Liver (tissue), 3 donors: Measurements from ENCODE around the gene BCAS2.

Source experiments
- EGR1 ChIP-seq, 2 donors: IDR thresholded peaks; 2 replicates each; pipeline ENCODE4 v1.6.1; 2016 to 2018; ENCODE audit warnings: antibody characterized with exemption in 2 of 2, low read depth in 2 of 2
- FOXA1 ChIP-seq: IDR thresholded peaks from 2 replicates; pipeline ENCODE4 v1.6.1; 2016; ENCODE audit warnings: antibody characterized with exemption
- RAD21 ChIP-seq, 2 donors: IDR thresholded peaks; 2 replicates each; pipeline ENCODE4 v1.6.1; 2016; ENCODE audit warnings: antibody characterized with exemption in 2 of 2, mild to moderate bottlenecking in 2 of 2
- ZBTB33 ChIP-seq: IDR thresholded peaks from 2 replicates; pipeline ENCODE4 v1.6.1; 2016; ENCODE audit warnings: antibody characterized with exemption
- TF ChIP-seq, protein P1 (sequence below): IDR thresholded peaks from 2 replicates; pipeline ENCODE4 v1.6.1; 2016; ENCODE audit warnings: antibody characterized with exemption
- TF ChIP-seq, protein P2 (sequence below): fragments of 150-350 bp; IDR thresholded peaks from 2 replicates; pipeline ENCODE4 v1.5.1; 2017; ENCODE audit warnings: improper control_type of control experiment, low read depth, low read length; ENCODE audit not compliant: missing input control
- donor health status: healthy.
- donor health status: healthy.

DNA sequence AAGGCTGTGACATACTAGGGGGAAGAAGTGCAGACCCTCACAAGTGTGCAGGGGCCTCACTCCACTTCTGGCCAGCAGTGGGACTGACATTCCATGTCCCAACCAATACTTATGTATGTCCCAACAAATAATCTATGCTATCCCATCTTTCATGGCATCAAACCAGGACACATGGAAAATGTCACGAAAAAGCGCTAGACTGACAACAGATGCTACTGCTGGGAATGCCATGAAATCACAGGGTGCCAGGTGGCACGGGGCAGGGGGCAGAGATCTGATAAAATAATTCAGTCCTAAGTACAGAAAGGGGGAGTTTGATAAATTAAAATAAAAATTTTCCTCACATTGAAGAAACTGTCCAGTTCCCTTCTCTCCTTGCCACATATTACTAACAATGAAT, 27.6 kb upstream of the BCAS2 start:
- TF ChIP-seq, protein P1, sequence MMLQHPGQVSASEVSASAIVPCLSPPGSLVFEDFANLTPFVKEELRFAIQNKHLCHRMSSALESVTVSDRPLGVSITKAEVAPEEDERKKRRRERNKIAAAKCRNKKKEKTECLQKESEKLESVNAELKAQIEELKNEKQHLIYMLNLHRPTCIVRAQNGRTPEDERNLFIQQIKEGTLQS, result no peak
- TF ChIP-seq ZBTB33, result no peak
- TF ChIP-seq, protein P2, sequence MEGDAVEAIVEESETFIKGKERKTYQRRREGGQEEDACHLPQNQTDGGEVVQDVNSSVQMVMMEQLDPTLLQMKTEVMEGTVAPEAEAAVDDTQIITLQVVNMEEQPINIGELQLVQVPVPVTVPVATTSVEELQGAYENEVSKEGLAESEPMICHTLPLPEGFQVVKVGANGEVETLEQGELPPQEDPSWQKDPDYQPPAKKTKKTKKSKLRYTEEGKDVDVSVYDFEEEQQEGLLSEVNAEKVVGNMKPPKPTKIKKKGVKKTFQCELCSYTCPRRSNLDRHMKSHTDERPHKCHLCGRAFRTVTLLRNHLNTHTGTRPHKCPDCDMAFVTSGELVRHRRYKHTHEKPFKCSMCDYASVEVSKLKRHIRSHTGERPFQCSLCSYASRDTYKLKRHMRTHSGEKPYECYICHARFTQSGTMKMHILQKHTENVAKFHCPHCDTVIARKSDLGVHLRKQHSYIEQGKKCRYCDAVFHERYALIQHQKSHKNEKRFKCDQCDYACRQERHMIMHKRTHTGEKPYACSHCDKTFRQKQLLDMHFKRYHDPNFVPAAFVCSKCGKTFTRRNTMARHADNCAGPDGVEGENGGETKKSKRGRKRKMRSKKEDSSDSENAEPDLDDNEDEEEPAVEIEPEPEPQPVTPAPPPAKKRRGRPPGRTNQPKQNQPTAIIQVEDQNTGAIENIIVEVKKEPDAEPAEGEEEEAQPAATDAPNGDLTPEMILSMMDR, result no peak
- TF ChIP-seq FOXA1, result no peak
- TF ChIP-seq RAD21 (IDR thresholded peaks at IDR 0.05), result no peak
- TF ChIP-seq EGR1 (IDR thresholded peaks at IDR 0.05; ENCODE audit: low read depth in 2 of 2), result no peak
